ENCODE data around the gene C2orf76. TPM values are rescaled to one million over a fixed set of nuclear protein-coding genes. Genes with fewer than 3 reads are reported as not detected.

The C2orf76 gene
- total RNA-seq, 4 donors from 2014 or later = 8.7 to 14.6 (median 11.2) TPM

- Histone ChIP-seq H3K4me1 (peaks cover 16 to 30% (median 24%) of the 10 kb centered on the region in 4 donors), H3K9me3 (no peaks in the 10 kb centered on the region), H3K27ac (replicated peaks in 1 of 4) (peak overlapping the region in 3 of 4 donors; percentile 6 to 44 (median 24)), H3K4me3 (no peak overlapping the region), H3K36me3 (no peaks in the 10 kb centered on the region), H3K27me3 (no peaks in the 10 kb centered on the region)
- intact Hi-C loops (cut with DNase I) = no loop called here
- no peak for DNase-seq (ENCODE audit: extremely low spot score)
- 48% methylated on average over 9 of the region's 9 CpGs for whole genome bisulfite sequencing
- TF ChIP-seq CTCF (IDR thresholded peaks at IDR 0.05) (peak in 1 of 3 experiments; percentile 11), EP300 (IDR thresholded peaks at IDR 0.05) (no peak), POLR2A (IDR thresholded peaks at IDR 0.05; ENCODE audit: low read depth) (no peak), POLR2AphosphoS5 (IDR thresholded peaks at IDR 0.05) (peak in 1 of 2 donors; percentile 6)
Observed at GRCh38 chr2:119387381-119388129, 20.9 kb upstream of the C2orf76 start.

GRCh38 chr2:119385466-119385865, 18.8 kb upstream of the C2orf76 start:
- Histone ChIP-seq H3K4me3 (no peak overlapping the region), H3K27me3 (no peaks in the 10 kb centered on the region), H3K4me1 (peaks cover 16 to 30% (median 24%) of the 10 kb centered on the region in 4 donors), H3K27ac (replicated peaks in 1 of 4) (no peak overlapping the region), H3K36me3 (no peaks in the 10 kb centered on the region), H3K9me3 (no peaks in the 10 kb centered on the region)
- TF ChIP-seq CTCF (IDR thresholded peaks at IDR 0.05) = no peak
- TF ChIP-seq EP300 (IDR thresholded peaks at IDR 0.05) = no peak
- no peak for TF ChIP-seq POLR2A (IDR thresholded peaks at IDR 0.05; ENCODE audit: low read depth)
- TF ChIP-seq POLR2AphosphoS5 (IDR thresholded peaks at IDR 0.05) = no peak
- DNase-seq (ENCODE audit: extremely low spot score) = no peak
- WGBS = 87% methylated on average over 3 of the region's 3 CpGs
- intact Hi-C loops (cut with DNase I) = no loop called here

- H3K4me3 ChIP-seq = no peak overlapping the region
- no peak overlapping the region for H3K27ac ChIP-seq (replicated peaks in 1 of 4)
- no peaks in the 10 kb centered on the region for H3K27me3 ChIP-seq
- no peaks in the 10 kb centered on the region for H3K36me3 ChIP-seq
- TF ChIP-seq CTCF (IDR thresholded peaks at IDR 0.05) (no peak), POLR2AphosphoS5 (IDR thresholded peaks at IDR 0.05) (no peak), POLR2A (IDR thresholded peaks at IDR 0.05; ENCODE audit: low read depth) (no peak), EP300 (IDR thresholded peaks at IDR 0.05) (no peak)
- peaks cover 15 to 26% (median 20%) of the 10 kb centered on the region in 4 donors for H3K4me1 ChIP-seq
- DNase-seq (ENCODE audit: extremely low spot score) = no peak
- 91% methylated on average over 4 of the region's 4 CpGs for WGBS
- H3K9me3 ChIP-seq = no peaks in the 10 kb centered on the region
- intact Hi-C loops (cut with DNase I) = no loop called here
Observed at GRCh38 chr2:119384971-119385370, 18.3 kb upstream of the C2orf76 start.

GRCh38 chr2:119383410-119384140, 16.9 kb upstream of the C2orf76 start:
- TF ChIP-seq CTCF (IDR thresholded peaks at IDR 0.05) (no peak), POLR2A (IDR thresholded peaks at IDR 0.05; ENCODE audit: low read depth) (no peak), POLR2AphosphoS5 (IDR thresholded peaks at IDR 0.05) (no peak), EP300 (IDR thresholded peaks at IDR 0.05) (no peak)
- intact Hi-C loops (cut with DNase I) = no loop called here
- WGBS = 85% methylated on average over 6 of the region's 6 CpGs
- Histone ChIP-seq H3K9me3 (no peaks in the 10 kb centered on the region), H3K27me3 (no peaks in the 10 kb centered on the region), H3K4me1 (peaks cover 9 to 17% (median 11%) of the 10 kb centered on the region in 4 donors), H3K27ac (replicated peaks in 1 of 4) (no peak overlapping the region), H3K36me3 (no peaks in the 10 kb centered on the region), H3K4me3 (no peak overlapping the region)
- DNase-seq (ENCODE audit: extremely low spot score) = no peak

Measured in esophagus muscularis mucosa (tissue), 4 donors.